CD4-positive, alpha-beta T cell treated with Interleukin-2 at 100 ng/mL for 4 hours (primary cell): ENCODE measurements around the gene TBL1X.
A peak's percentile ranks its signal among the peaks of the same experiment; 100 is the strongest.

Experiments
- DNase-seq: peaks from one replicate; pipeline ENCODE4 v3.0.0-alpha.2; 2020; ENCODE audit warnings: low spot score

TBL1X gene

DNA sequence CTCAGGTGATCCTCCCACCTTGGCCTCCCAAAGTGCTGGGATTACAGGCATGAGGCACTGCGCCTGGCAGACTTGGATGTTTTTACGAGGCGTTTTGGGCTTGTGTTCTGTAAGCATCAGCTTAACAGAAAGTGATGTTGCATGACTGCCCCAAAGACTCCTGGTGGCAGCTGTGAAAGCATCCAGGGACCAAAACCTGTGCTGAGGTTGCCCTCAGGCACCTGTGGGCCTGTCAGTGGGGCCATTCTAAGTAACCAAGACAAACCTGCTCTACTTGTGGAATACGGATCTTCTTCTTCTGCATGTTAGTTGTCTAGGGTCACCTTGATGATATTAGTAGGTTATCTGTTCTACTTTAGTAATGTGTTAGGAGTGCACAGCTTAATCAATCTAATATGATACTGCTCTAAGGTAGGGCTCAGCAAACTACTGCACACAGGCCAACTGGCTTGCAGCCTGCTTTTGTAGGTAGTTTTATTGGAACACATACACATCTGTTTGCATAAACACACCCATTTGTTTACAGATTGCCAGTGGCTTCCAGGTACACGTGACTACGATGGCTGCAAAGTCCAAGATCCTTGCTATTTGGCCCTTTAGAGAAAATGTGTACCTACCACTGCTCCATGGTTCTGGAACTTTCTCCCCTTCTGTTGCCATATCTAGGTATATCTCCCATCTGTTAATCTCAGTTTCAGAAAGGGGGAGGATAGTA, 164.1 kb downstream of the TBL1X start:
- no peak for DNase-seq

DNA sequence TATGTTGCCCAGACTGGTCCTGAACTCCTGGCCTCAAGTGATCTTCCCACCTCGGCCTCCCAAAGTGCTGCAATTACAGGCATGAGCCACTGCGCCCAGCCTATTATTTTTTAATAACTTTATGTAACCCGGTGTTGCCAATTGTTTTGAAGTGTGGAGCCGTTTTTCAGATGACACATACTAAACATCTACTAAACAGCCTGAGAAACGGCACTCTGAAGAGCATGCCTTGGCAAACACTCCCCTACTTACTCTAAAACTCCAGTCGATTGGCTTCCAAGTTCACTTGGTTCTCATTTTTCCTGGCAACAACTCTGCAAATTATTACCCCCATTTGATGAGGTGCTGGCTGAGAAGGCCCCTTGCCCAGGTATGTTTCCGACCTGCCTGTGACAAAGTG, 169.7 kb downstream of the TBL1X start:
- no peak for DNase-seq

DNA sequence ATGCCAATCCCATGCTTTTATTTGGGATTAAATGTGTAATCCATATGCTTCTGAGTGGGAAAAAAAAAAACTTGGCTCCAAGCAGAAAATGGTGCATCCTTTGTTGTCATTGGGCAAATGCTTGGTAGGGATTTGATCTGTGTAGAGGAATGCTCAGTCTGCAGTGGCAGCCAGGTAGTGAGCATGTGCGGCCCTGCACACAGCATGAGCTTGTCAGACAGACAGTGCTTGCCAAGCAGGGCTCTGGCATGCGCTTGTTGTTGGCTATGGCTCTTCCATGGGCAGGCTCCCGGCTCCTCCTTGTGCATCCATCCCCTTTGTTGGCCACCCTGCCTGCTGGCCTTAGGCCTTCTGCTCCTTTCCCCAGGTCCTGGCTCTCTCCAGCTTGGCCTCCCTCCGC, 170.5 kb downstream of the TBL1X start:
- DNase-seq, result no peak

DNA sequence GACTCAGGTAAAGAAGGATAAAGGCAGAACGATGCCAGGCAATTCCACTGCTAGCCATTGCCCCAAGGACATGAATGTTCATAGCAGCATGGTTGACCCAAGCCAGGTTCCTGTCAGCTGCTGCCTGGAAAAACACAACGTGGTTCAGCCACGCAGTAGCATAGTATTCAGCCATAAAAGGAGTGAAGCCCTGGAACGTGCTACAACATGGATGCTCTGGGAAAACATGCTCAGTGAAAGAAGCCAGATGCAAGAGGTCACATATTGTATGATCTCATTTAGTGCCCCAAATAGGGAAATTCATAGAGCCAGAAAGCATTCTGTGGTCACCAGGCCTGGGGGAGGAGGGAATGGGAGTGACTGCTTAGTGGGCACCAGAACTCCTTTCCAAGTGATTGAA, 170.9 kb downstream of the TBL1X start:
- no peak for DNase-seq

DNA sequence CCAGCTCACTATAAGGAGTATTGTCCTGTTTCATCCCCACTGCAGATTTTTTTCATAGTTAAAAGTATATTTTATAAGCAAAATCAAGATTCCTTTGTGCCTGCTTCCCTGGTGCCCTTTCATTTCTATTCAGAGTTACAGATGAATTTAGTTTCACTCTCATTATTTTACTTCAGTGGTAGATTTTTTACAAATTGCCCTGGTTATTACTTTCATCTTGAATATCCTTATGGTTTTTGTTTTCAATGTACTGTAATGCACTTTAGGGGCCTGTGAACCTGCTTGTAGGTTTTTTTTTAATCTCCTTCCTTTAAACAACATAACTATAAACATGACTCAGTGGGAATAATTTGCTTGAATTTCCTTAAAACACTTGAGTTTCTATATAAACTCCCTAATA, 174.0 kb downstream of the TBL1X start:
- no peak for DNase-seq

DNA sequence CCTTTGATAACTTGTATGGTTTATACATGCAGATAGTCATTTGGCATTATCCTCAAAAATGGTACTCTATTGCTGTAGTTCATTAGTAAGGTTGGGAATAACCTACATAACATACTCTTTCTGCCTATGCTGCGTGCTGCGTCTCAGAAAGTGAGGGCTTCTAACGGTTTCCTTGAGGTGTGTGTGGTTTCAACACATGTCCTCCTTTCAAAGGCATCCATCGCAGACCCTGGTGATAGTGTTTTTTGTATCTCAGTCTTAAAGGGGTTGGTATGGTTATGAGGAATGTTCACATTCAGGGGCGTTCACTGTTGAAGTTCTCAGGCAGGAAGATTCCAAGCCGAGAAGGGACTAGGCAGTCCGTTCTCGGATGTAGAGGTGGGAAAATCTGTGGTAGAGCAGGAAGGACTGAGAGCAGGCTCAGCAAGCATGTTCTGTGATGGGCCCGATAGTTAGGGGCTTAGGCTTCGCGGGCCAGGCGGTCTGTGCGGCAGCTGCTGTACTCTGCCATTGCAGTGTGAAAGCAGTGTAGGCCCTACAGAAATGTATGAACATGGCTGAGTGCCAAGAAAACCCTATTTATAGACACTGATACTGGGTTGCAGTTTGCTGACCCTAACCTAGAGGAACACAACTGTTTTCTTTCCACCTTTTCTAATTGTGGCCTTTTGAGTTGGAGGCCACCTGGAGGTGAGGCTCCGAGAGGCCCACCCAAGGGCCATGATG, 177.6 kb downstream of the TBL1X start:
- no peak for DNase-seq

DNA sequence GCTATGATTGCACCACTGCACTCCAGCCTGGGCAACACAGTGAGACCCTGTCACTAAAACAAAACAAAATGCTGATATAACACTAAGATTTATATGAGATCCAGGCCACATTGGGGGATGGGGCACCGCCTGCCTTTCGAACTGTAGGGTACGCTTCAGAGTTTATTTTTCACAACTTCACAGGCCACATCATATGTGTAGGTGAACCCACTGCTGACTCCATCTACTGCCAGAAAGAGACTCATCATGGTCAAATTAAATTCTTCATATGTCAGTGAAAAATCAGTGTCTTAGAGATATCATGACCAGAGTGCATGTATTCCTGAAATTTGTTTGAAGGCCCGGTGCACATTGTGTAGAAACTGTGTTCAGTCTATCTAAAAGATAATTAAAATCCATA, 178.9 kb downstream of the TBL1X start:
- no peak for DNase-seq

DNA sequence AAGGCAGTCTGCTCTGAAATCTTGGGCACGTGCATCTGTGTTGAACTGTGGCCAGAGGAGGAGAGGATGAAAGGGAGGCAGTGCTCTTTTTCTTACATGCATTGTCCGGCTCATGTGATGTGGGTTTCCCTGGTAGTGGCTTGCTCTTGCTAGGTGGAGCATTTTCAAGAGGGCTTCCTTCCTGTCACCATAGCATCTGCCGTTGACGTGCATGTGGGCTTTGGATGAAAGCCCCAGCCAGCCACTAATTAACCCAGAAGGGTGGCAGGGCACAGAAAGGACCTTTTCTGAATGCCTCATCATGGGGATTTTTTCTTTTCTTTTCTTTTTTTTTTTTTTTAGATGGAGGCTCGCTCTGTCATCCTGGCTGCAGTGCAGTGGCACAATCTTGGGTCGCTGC, 179.5 kb downstream of the TBL1X start:
- peak; percentile 20 for DNase-seq

DNA sequence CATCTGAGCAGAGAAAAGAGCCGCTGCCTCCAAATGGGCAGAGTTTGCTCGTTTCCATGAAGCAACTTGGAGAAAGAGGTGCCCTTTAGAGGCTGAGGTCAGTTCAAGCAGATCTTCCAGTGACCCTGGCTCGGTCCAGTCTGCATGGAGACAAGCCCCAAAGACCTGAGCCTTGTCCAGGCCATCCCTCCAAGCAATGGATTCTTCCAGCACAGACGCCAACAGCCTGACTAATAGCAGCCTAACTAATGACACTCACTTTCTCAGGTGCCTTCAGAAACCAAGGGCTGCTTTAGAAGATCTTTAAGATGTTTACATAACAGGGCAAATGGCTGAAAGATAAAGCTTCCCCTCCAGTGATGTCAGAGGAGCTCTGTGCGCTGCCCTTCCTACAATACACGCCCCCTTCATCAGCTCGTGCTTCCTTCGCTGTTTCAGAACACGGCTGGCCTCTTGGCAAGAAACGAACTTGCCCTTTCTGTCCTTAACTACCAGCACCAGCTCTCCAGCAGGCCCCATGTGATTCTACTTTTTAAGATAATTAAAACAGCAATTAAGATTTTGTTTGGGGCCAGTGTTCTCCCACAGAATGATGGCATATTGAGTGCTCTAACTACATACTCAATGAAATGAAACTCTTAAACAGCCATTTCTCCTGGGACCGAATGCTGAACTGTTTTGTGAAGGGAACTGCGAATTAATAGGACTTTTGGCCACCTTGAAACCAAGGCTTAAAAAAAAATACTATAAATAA, 181.8 kb downstream of the TBL1X start:
- no peak for DNase-seq

DNA sequence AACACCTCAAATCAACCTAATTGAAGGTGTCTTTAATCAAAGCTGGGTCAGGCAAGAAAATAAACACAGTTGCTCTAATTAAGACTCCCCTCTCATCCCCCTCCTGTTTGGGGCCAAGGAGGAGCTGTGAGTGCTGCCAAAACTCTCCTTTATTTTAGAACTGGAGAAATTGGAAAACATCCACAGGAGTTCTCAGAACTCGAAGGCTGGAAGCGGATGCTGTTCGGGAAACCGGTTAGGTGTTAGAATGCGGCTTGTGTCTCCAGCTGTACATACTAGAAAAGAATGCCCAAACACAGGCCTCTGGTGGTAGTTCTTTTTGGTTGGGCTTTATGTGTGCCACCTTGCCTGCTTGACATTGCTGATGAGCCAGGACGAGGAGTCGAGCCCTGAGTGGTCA, 182.6 kb downstream of the TBL1X start:
- DNase-seq, result no peak

DNA sequence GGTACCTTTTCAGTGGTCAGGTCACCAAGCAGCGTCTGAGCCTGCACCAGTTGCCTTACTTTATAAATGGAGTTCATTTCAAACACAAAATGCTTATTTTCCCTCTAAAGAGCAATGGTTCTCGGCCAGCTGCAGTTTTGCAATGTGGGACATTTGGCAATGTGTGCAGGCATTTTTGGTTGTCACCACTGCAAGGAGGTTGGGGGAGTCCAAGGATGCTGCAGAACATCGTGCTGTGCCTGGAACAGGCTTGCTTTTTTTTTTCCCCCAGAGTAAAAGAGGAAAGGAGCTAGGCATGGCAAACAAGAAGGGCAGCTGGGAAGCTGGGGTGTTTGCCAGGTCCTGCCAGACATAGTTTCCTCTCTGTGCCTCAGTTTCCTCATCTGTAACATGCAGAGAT, 185.2 kb downstream of the TBL1X start:
- no peak for DNase-seq

DNA sequence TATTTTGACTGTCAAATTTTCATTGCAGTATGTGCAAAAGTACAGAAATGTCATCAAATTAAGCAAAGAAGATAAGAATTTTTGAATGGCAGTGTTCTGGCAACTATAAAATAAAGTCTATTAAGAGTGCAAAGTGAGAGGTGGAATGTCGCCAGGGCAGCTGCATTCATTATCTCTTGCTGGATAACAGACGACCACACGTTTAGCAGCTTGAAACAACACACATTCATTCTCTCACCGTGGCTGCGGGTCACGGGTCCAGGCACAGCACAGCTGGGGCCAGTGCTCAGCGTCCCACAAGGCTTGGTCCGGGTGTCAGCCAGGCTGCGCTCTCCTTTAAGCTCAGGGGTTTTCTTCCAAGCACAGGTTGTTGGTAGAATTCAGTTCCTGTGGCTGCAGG, 186.9 kb downstream of the TBL1X start:
- no peak for DNase-seq

DNA sequence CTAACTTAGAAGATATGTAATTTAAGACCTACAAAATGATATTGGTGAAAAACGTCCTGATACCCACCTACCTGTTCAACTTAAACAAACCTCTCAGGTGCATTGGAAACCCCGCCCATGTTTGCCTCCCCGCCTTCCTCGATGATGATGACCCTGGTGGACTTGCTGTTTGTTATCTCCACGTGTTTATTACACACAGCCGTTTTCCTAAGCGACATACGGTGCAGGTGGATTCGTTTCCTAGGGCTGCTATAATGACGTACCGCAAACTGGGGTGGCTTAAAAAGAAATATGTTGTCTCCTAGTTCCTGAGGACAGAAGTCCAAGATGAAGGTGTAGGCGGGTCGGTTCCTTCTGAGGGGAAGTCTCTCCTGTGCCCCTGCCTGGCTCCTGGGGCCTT, 190.1 kb downstream of the TBL1X start:
- DNase-seq, result no peak

DNA sequence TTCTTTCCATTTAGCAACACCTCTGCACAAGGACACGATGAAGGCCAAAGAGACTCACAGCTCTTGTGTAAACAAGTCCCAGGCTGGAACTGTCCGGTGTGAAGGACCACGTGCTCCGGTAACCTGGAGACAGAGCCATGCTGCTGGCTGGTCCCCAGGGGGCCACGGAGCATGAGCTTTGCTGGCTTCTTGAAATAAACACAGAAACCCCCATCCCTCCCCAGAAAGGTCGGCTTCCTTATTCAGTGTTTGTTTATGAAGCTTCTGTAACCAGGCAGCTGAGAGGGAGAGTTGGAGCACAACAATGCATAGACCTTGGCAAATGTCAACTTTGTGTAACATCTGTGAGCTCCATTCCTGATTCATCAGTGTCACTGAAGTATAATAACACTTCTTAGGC, 191.4 kb downstream of the TBL1X start:
- no peak for DNase-seq

DNA sequence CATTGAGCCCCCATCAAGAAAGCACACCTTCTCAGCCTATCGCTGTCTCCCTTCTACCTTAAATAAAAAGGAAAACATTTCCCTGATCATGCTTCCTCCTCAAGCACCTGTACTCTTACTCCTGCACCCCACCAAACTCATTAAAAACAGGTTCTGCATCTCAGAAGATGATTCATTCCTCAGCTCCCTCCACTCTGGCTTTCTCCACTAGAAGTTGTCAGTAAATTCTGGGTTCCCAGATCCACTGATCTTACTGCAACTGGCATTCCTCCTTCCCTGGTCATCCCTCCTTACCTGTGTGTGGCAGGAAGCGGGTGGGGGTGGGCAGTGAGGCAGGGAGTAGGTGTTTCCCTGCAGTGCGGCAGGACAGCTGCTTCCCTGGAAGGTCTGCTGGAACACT, 192.0 kb downstream of the TBL1X start:
- no peak for DNase-seq

DNA sequence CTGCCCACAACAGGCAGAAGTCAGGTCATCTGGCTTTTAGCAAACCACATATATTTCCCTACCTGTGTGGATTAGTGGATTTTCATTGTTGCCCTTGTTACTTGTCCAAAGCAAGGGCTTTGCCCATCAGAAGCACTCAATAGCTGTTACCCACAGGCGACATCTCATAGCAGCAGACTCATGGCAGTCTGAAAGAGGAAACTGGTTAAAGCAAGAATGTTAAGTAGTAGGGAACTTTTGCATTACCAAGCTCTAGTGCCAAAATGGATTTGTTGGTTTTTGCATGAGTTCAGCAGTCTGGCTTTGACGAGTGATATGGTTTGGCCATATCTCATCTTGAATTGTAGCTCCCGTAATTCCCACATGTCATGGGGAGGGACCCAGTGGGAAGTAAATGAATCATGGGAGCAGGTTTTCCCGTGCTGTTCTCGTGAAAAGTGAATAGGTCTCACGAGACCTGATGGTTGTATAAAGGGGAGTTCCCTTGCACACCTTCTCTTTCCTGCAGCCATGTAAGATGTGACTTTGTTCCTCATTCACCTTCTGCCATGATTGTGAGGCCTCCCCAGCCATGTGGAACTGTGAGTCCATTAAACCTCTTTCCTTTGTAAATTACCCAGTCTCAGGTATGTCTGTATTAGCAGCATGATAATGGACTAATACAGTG, 192.9 kb downstream of the TBL1X start:
- no peak for DNase-seq

DNA sequence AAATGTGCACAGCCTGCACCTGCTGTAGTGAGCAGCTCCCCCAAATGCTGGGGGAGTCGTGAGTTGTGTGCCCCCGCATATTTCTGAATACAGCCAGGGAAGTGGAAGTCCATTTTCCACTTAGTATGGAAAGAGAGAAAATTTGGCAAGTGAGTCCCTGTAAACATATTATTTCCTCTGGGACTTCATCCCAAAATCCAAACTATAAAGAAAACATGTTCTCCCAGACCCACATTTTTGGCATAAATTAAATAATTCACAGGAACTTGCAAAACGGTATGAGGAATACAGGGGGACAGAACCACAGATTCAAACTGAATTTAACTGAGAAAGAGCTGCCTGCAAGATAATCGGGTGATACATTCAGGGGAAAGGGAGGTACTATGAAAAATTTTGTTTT, 193.6 kb downstream of the TBL1X start:
- DNase-seq, result no peak

DNA sequence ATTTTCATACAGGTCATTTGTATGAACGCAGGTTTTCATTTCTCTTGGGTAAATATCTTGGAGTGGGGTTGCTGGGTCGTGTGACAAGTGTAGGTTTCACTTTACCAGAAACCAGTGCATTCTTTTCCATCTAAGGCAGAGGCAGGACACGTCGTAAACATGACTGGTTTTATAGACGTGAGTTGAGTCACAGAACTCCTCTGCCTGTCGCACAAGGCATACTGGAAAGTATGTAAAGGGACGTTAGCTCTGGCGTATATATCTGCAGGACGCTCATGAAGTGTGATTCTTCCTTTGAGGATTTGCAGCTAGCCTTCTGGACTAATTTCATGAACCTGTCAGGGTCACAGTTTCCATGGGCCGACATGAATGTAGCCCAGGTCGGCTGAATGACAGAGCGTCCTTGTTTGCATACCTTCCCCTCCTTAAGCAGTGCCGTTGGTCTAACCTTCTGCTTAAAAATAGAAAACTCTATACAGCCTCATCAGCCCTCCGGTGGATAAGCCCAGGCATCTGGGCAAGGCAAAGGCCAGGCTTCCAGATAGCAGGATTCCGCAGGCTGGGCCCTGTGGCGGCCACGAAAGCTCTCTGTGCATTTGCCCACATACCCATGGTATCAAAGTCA, 194.8 kb downstream of the TBL1X start:
- no peak for DNase-seq

DNA sequence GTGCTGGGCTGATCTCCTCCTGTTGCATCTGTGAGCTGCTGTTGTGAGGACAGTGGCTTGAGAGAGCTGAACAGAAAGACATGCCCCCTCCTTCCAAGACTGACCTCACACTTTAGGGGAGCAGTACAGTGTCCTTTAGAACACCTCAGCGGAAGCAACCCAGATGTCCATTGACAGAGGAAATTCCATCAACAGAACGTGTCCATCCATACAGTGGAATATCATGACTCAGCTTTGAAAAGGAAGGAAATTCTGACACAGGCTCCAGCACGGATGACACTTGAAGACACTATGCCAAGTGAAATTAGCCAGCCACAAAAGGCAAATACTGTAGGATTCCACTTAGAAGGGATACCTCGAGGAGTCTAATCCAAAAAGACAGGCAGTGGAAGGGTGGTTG, 197.3 kb downstream of the TBL1X start:
- no peak for DNase-seq

DNA sequence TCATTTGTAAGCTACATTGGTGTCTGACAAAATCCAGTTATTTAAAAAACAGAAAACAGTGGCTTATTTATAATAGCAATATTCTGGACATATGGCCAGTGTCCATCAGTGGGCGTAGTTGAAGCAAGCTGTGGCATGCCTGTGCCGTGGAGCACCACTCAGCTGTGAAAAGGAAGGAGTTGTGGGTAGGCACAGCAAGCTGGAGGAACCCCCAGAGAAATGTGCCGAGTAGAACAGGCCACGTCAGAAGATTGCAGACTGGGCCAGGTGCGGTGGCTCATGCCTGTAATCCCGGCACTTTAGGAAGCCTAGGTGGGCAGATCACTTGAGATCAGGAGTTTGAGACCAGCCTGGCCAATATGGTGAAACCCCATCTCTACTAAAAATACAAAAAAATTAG, 198.4 kb downstream of the TBL1X start:
- DNase-seq, result no peak

DNA sequence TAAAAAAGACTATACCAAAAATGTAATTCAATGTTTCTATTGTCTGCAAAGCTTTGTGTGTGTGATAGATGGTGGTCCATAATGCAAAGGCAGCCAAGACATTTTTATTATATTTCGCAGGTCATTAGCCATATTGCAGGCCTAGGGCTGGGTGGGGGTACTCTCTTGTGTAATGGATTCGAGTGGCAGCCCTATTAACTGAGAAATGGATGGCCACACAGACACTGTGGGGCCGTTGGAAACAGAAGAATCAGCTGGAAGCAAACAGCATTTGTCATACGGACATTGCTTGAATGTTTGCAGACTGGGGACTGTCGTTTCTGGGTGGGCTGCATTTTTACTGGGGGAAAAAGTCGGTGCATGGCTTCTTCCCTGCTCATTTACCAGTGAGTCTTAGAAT, 199.4 kb downstream of the TBL1X start:
- DNase-seq, result no peak

DNA sequence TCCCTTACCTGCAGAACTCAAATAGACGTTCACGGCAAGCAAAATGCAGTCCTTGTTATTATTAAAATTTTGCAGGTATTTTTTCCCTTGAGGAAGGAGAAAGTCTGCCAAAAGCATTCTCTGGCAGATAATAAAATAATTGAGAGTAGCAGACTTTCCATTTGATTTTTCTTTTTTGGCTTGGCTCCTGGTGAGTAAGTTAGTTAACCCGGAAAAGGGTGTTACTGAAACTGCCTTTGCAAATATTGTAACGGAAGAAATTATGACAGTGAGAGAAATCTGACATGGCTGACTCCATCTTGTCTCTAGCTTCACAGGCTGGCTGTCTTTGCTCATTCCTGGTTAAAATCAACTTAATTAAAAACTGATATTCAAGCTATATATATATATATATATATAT, 200.3 kb downstream of the TBL1X start:
- DNase-seq, result no peak
